ENCODE data around the gene CHRNA10. TPM values are rescaled to one million over a fixed set of nuclear protein-coding genes. Genes with fewer than 3 reads are reported as not detected.

The CHRNA10 gene
- total RNA-seq, 1 experiment from 2014 or later = 1.7 TPM

GRCh38 chr11:3667149-3668035 lies 3.8 kb downstream of the CHRNA10 start (continued):
- TF ChIP-seq USF2 (CRISPR knock-in tag; IDR thresholded peaks at IDR 0.05) (no peak), JUN (CRISPR knock-in tag; IDR thresholded peaks at IDR 0.05) (no peak), AFF4 (CRISPR knock-in tag; IDR thresholded peaks at IDR 0.05; ENCODE audit: borderline replicate concordance) (no peak), FOXJ3 (CRISPR knock-in tag; IDR thresholded peaks at IDR 0.05; ENCODE audit: borderline replicate concordance) (no peak)

- Mint-ChIP-seq H3K9me3 (no peaks in the 10 kb centered on the region), H3K27ac (no peak overlapping the region), H3K36me3 (no peaks in the 10 kb centered on the region), H3K27me3 (ENCODE audit: low read depth) (no peaks in the 10 kb centered on the region), H3K4me1 (no peaks in the 10 kb centered on the region), H3K4me3 (no peak overlapping the region)
- TF ChIP-seq ATF1 (CRISPR knock-in tag; IDR thresholded peaks at IDR 0.05) (no peak), ZNF232 (CRISPR knock-in tag; IDR thresholded peaks at IDR 0.05) (no peak), NR1H2 (CRISPR knock-in tag; IDR thresholded peaks at IDR 0.05) (no peak), GABPB1 (CRISPR knock-in tag; IDR thresholded peaks at IDR 0.05) (no peak), GRHL2 (CRISPR knock-in tag; IDR thresholded peaks at IDR 0.05; ENCODE audit: insufficient replicate concordance, severe bottlenecking) (no peak), E2F1 (CRISPR knock-in tag; IDR thresholded peaks at IDR 0.05) (no peak), NFATC4 (CRISPR knock-in tag; IDR thresholded peaks at IDR 0.05) (no peak), NFYB (CRISPR knock-in tag; conservative IDR thresholded peaks at IDR 0.05; ENCODE audit: low read depth) (no peak), IRF1 (CRISPR knock-in tag; IDR thresholded peaks at IDR 0.05) (no peak), RORB (CRISPR knock-in tag; IDR thresholded peaks at IDR 0.05) (no peak), PREB (CRISPR knock-in tag; IDR thresholded peaks at IDR 0.05; ENCODE audit: borderline replicate concordance) (no peak), EMX1 (CRISPR knock-in tag; IDR thresholded peaks at IDR 0.05) (no peak)
- ATAC-seq (no peak), DNase-seq (ENCODE audit: low spot score) (no peak)
- POLR2A ChIA-PET = no interaction called here
- CTCF ChIA-PET = no interaction called here
Measured at GRCh38 chr11:3666023-3666530, 5.1 kb downstream of the CHRNA10 start.
